Chondrocyte (in vitro differentiated cells): Measurements from ENCODE around the gene ARHGAP27. TPM values are rescaled to one million over a fixed set of nuclear protein-coding genes. Genes with fewer than 3 reads are reported as not detected.

Experiments
- DNase-seq: peaks from one replicate; pipeline ENCODE4 v3.0.0; 2021; ENCODE audit warnings: mixed read lengths, low spot score
- H3K27ac Mint-ChIP-seq: one replicate; pipeline ENCODE4 v1.8.0; 2021; ENCODE audit warnings: mild to moderate bottlenecking, moderate library complexity, mixed read lengths; ENCODE audit not compliant: unreplicated experiment
- H3K27me3 Mint-ChIP-seq: 2 replicates; pipeline ENCODE4 v1.8.0; 2021; ENCODE audit warnings: low read depth, mixed read lengths
- H3K36me3 Mint-ChIP-seq: 2 replicates; pipeline ENCODE4 v1.8.0; 2021; ENCODE audit warnings: low read depth, mixed read lengths
- H3K4me1 Mint-ChIP-seq: 2 replicates; pipeline ENCODE4 v1.8.0; 2021; ENCODE audit warnings: low read depth, mild to moderate bottlenecking, mixed read lengths
- H3K4me3 Mint-ChIP-seq: one replicate; pipeline ENCODE4 v1.8.0; 2021; ENCODE audit warnings: mild to moderate bottlenecking, moderate library complexity, mixed read lengths; ENCODE audit not compliant: unreplicated experiment
- H3K9me3 Mint-ChIP-seq: 2 replicates; pipeline ENCODE4 v1.8.0; 2021; ENCODE audit warnings: low read depth, mixed read lengths
- total RNA-seq: library from RNA; stranded (reverse); gene quantifications from 3 replicates; pipeline ENCODE4 v1.2.1, GENCODE V29; 2021
- TF ChIP-seq, protein P1 (sequence below): fragments of 200-600 bp; sonication (generic); IDR thresholded peaks from 2 replicates; pipeline ENCODE4 v1.5.0; 2021; ENCODE audit warnings: antibody characterized with exemption, mild to moderate bottlenecking, moderate library complexity

Gene ARHGAP27
- total RNA-seq, 1 donor from 2014 or later: 2.0 TPM

DNA sequence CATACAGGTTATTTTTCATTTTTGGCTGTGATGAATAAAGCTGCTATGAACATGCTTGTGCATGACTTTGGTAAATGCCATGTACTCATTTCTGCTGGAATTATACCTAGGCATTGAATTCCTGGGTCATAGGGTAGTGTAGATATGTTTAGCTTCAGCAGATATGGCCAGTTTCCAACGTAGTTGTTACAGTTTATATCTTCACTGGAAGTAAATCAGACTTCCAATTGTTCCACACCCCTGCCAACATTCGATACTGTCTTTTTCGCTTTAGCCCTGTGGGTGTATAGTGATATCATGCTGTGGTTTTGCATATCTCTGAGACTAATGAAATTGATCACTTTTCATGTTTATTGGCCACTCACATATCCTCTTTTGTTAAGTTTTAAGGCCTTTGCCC is 50.4 kb downstream of the ARHGAP27 start:
- H3K27ac Mint-ChIP-seq: no peak overlapping the region
- H3K27me3 Mint-ChIP-seq: no peaks in the 10 kb centered on the region
- no peak overlapping the region for H3K4me3 Mint-ChIP-seq
- TF ChIP-seq, protein P1, sequence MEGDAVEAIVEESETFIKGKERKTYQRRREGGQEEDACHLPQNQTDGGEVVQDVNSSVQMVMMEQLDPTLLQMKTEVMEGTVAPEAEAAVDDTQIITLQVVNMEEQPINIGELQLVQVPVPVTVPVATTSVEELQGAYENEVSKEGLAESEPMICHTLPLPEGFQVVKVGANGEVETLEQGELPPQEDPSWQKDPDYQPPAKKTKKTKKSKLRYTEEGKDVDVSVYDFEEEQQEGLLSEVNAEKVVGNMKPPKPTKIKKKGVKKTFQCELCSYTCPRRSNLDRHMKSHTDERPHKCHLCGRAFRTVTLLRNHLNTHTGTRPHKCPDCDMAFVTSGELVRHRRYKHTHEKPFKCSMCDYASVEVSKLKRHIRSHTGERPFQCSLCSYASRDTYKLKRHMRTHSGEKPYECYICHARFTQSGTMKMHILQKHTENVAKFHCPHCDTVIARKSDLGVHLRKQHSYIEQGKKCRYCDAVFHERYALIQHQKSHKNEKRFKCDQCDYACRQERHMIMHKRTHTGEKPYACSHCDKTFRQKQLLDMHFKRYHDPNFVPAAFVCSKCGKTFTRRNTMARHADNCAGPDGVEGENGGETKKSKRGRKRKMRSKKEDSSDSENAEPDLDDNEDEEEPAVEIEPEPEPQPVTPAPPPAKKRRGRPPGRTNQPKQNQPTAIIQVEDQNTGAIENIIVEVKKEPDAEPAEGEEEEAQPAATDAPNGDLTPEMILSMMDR: no peak
- no peaks in the 10 kb centered on the region for H3K9me3 Mint-ChIP-seq
- DNase-seq: no peak
- H3K36me3 Mint-ChIP-seq: no peaks in the 10 kb centered on the region
- H3K4me1 Mint-ChIP-seq: peaks cover 13% of the 10 kb centered on the region

DNA sequence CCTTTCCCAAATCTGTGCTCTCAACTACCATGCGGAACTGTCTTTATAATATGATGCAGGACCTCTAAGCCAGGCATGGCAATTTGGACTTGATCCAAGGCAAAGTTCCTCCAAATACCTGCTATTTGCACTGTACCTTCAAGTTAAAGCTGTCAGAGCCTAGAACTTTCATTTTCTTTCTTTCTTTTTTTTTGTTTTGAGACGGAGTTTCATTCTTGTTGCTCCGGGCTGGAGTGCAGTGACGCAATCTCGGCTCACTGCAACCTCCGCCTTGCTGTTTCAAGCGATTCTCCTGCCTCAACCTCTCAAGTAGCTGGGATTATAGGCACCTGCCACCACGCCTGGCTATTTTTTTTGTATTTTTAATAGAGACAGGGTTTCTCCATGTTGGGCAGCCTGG is 51.7 kb downstream of the ARHGAP27 start:
- Mint-ChIP-seq H3K4me3 (no peak overlapping the region), H3K9me3 (no peaks in the 10 kb centered on the region), H3K27me3 (no peaks in the 10 kb centered on the region), H3K36me3 (no peaks in the 10 kb centered on the region), H3K27ac (no peak overlapping the region), H3K4me1 (peaks cover 13% of the 10 kb centered on the region)
- TF ChIP-seq, protein P1: no peak
- no peak for DNase-seq

DNA sequence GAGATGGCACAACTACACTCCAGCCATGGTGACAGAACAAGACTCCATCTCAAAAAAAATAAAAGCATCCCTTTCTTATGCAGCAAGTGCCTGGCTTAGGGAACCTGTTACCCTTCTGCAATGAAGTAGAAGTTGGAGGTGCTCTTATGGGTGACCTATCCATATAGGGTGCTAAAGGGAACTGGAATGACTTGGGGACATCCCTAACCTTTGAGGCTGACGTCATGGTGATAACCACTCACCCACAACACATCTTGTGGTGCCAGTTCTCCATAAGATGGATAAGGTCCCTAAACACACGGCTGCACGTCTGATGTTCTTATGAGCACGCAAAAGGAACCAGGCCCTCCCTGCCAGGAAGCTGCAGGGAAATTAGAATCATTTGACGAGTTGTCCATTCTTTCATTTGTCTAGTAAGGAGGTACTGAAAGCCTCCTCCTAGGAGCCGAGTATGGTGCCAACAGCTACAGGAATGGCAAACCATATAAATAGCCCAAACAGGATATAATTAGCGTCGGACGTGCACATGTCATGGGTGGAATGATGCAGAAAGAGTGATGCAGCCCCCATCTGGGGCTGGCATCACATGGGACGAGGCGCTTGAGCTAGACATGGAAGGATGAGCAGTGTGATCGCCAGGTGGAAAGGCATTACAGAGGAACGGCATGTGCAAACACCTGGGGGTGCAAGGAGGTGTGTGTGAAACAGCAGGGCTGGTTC is 52.5 kb downstream of the ARHGAP27 start:
- DNase-seq: no peak
- Mint-ChIP-seq H3K4me1 (peaks cover 10% of the 10 kb centered on the region), H3K9me3 (no peaks in the 10 kb centered on the region), H3K4me3 (no peak overlapping the region), H3K36me3 (no peaks in the 10 kb centered on the region), H3K27me3 (no peaks in the 10 kb centered on the region), H3K27ac (no peak overlapping the region)
- TF ChIP-seq, protein P1: no peak

GRCh38 chr17:45377401-45377800 is 55.3 kb downstream of the ARHGAP27 start:
- H3K4me3 Mint-ChIP-seq: no peak overlapping the region
- TF ChIP-seq, protein P1: no peak
- no peaks in the 10 kb centered on the region for H3K27me3 Mint-ChIP-seq
- no peak for DNase-seq
- no peaks in the 10 kb centered on the region for H3K9me3 Mint-ChIP-seq
- no peak overlapping the region for H3K27ac Mint-ChIP-seq
- no peaks in the 10 kb centered on the region for H3K36me3 Mint-ChIP-seq
- peaks cover 15% of the 10 kb centered on the region for H3K4me1 Mint-ChIP-seq

DNA sequence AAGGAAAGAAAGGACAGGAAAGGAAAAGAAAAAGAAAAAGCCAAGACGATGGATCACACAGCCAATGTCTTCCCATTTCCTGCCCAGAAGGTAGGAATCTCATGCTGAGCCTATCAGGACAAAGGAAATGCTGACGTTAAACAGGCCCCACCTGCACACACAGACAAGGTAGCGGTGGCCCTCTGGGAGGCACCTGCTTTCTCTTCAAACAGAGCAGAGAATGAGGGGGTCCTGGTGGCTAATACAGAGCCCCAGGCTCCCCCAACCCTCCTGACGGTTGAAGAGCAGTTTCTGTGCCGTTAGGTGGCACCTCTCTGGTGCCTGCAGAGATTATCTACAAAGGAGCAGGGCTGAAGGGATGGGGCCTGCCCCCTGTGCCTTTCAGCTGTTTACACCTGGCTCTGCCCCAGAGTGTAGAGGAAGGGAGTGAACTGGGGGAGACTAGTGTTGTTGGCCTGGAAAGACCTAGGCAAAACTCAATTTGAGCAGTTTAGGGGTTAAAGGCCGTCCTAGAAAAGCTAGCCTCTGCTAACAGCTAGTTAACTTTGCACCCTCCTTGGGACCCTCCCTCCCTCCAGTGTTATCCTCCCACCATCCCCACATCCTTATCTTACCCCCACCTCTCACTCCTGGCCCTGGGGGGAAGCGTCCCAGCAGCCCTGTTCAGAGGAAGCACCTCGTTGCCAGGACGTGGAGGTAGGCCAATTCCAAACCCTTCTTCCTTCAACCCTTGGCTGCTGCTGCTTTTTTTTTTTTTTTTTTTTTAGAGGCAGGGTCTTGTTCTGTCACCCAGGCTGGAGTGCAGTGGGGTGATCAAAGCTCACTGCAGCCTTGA is 56.3 kb downstream of the ARHGAP27 start:
- Mint-ChIP-seq H3K4me1 (peaks cover 23% of the 10 kb centered on the region), H3K36me3 (no peaks in the 10 kb centered on the region), H3K27ac (no peak overlapping the region), H3K4me3 (no peak overlapping the region), H3K27me3 (no peaks in the 10 kb centered on the region), H3K9me3 (no peaks in the 10 kb centered on the region)
- TF ChIP-seq, protein P1: no peak
- DNase-seq: peak; percentile 29
